ENCODE results near the gene NFATC1. TPM values are rescaled to one million over a fixed set of nuclear protein-coding genes. Genes with fewer than 3 reads are reported as not detected.

The NFATC1 gene
- total RNA-seq, 1 donor from 2014 or later: 64.1 TPM

GRCh38 chr18:79491081-79491551 lies 95.4 kb downstream of the NFATC1 start:
- H3K4me3 ChIP-seq: no peak overlapping the region
- H3K4me1 ChIP-seq: peaks cover 0 to 6% of the 10 kb centered on the region in 2 donors
- no peak for TF ChIP-seq CTCF (IDR thresholded peaks at IDR 0.05)
- H3K27me3 ChIP-seq: no peaks in the 10 kb centered on the region
- peaks cover 34 to 52% of the 10 kb centered on the region in 2 donors for H3K36me3 ChIP-seq
- intact Hi-C loops (cut with DNase I): no loop called here
- no peaks in the 10 kb centered on the region for H3K9me3 ChIP-seq
- H3K27ac ChIP-seq: no peak overlapping the region
- peak in 1 of 2 donors; percentile 55 for DNase-seq (ENCODE audit: low spot score in 2 of 2)

- peaks cover 16 to 49% of the 10 kb centered on the region in 2 donors for H3K36me3 ChIP-seq
- intact Hi-C loops (cut with DNase I): no loop called here
- no peaks in the 10 kb centered on the region for H3K4me1 ChIP-seq
Measured at GRCh38 chr18:79493211-79493800, 97.6 kb downstream of the NFATC1 start.

GRCh38 chr18:79493801-79494211 lies 98.1 kb downstream of the NFATC1 start:
- Histone ChIP-seq H3K27ac (no peak overlapping the region), H3K36me3 (peaks cover 11 to 48% of the 10 kb centered on the region in 2 donors), H3K9me3 (peaks cover 0 to 8% of the 10 kb centered on the region in 2 donors), H3K27me3 (no peaks in the 10 kb centered on the region), H3K4me3 (no peak overlapping the region), H3K4me1 (no peaks in the 10 kb centered on the region)
- intact Hi-C loops (cut with DNase I): no loop called here
- no peak for TF ChIP-seq CTCF (IDR thresholded peaks at IDR 0.05)
- peak in 1 of 2 donors; percentile 57 for DNase-seq (ENCODE audit: low spot score in 2 of 2)

More at GRCh38 chr18:79493211-79493800, 97.6 kb downstream of the NFATC1 start:
- DNase-seq (ENCODE audit: low spot score in 2 of 2): peak in 1 of 2 donors; percentile 56
- no peak overlapping the region for H3K27ac ChIP-seq
- H3K4me3 ChIP-seq: no peak overlapping the region
- H3K9me3 ChIP-seq: peaks cover 0 to 4% of the 10 kb centered on the region in 2 donors
- TF ChIP-seq CTCF (IDR thresholded peaks at IDR 0.05): no peak
- no peaks in the 10 kb centered on the region for H3K27me3 ChIP-seq

- intact Hi-C loops (cut with DNase I): no loop called here
- Histone ChIP-seq H3K36me3 (peaks cover 9 to 40% of the 10 kb centered on the region in 2 donors), H3K9me3 (peaks cover 0 to 16% of the 10 kb centered on the region in 2 donors), H3K4me1 (no peaks in the 10 kb centered on the region), H3K27ac (no peak overlapping the region), H3K27me3 (no peaks in the 10 kb centered on the region), H3K4me3 (no peak overlapping the region)
- DNase-seq (ENCODE audit: low spot score in 2 of 2): peak in 1 of 2 donors; percentile 49
- TF ChIP-seq CTCF (IDR thresholded peaks at IDR 0.05): no peak
Measured at GRCh38 chr18:79494936-79495335, 99.2 kb downstream of the NFATC1 start.

GRCh38 chr18:79495591-79496071 lies 99.9 kb downstream of the NFATC1 start:
- H3K9me3 ChIP-seq: peaks cover 0 to 23% of the 10 kb centered on the region in 2 donors
- DNase-seq (ENCODE audit: low spot score in 2 of 2): peak in 1 of 2 donors; percentile 46
- no peaks in the 10 kb centered on the region for H3K4me1 ChIP-seq
- intact Hi-C loops (cut with DNase I): no loop called here
- peaks cover 7 to 38% of the 10 kb centered on the region in 2 donors for H3K36me3 ChIP-seq
- no peaks in the 10 kb centered on the region for H3K27me3 ChIP-seq
- TF ChIP-seq CTCF (IDR thresholded peaks at IDR 0.05): no peak
- H3K27ac ChIP-seq: no peak overlapping the region
- no peak overlapping the region for H3K4me3 ChIP-seq

All from ascending aorta (tissue), 2 donors.